Esophagus squamous epithelium (tissue), 5 donors: Measurements from ENCODE around the gene PRDX1. TPM values are rescaled to one million over a fixed set of nuclear protein-coding genes. Genes with fewer than 3 reads are reported as not detected.

Experiments
- DNase-seq: peaks from one replicate; lab custom pipeline; 2025; lab: John Stamatoyannopoulos, UW
- H3K27ac ChIP-seq, 4 donors: fragments of 200-600 bp; sonication (generic); one replicate each; pipeline ENCODE4 v1.5.1; 2016 to 2019; ENCODE audit warnings: mild to moderate bottlenecking in 1 of 4
- H3K27me3 ChIP-seq, 4 donors: fragments of 200-600 bp; sonication (generic); 1 replicate in 3 of 4; 2 replicates in 1 of 4; pipeline versions ENCODE4 v1.5.1 to v1.6.0; 2017 to 2021; ENCODE audit warnings: antibody characterized with exemption in 1 of 4
- H3K36me3 ChIP-seq, 3 donors: fragments of 200-600 bp; sonication (generic); one replicate each; pipeline ENCODE4 v1.5.1; 2016 to 2019
- H3K4me1 ChIP-seq, 3 donors: fragments of 200-600 bp; sonication (generic); one replicate each; pipeline ENCODE4 v1.5.1; 2017 to 2019
- H3K4me3 ChIP-seq, 4 donors: fragments of 200-600 bp; sonication (generic); 1 replicate in 3 of 4; 2 replicates in 1 of 4; pipeline ENCODE4 v1.5.1; 2016 to 2019; ENCODE audit warnings: mild to moderate bottlenecking in 2 of 4, moderate library complexity in 1 of 4
- H3K9me3 ChIP-seq, 3 donors: fragments of 200-600 bp; sonication (generic); one replicate each; pipeline ENCODE4 v1.5.1; 2016 to 2019
- CTCF ChIP-seq, 6 experiments: fragments of 450-650 bp in 4 of 6; fragments of 200-600 bp in 2 of 6; sonication (generic) in 2 of 6; IDR thresholded peaks; one replicate each; pipeline ENCODE4 v1.5.1; 2016 to 2019; ENCODE audit warnings: antibody characterized with exemption in 6 of 6, mild to moderate bottlenecking in 4 of 6, moderate library complexity in 4 of 6
- POLR2A ChIP-seq, 4 donors: fragments of 450-650 bp; IDR thresholded peaks; one replicate each; pipeline ENCODE4 v1.6.1; 2017; ENCODE audit warnings: antibody characterized with exemption in 4 of 4, mild to moderate bottlenecking in 4 of 4, moderate library complexity in 3 of 4
- WGBS, 2 donors: methylation state at CpG; one replicate each; pipeline ENCODE4 v1.1.5; 2018; 5-methylcytosine and 5-hydroxymethylcytosine counted together
- intact Hi-C: fragments of 100-400 bp; cut with DNase I; formaldehyde crosslinking; loops from one replicate; pipeline ENCODE4 v1.15.0; 2022
- total RNA-seq, 4 donors: library from RNA; depleted of rRNA; stranded (reverse); fragments of >200 nt; gene quantifications; one replicate each; pipeline ENCODE4 v1.1.0, GENCODE V29; 2016
- donor health status: DM: yes; HTN: yes; CAD: no.

Gene PRDX1
- total RNA-seq, 4 donors from 2014 or later: 531 to 1,461 (median 1,071) TPM

DNA sequence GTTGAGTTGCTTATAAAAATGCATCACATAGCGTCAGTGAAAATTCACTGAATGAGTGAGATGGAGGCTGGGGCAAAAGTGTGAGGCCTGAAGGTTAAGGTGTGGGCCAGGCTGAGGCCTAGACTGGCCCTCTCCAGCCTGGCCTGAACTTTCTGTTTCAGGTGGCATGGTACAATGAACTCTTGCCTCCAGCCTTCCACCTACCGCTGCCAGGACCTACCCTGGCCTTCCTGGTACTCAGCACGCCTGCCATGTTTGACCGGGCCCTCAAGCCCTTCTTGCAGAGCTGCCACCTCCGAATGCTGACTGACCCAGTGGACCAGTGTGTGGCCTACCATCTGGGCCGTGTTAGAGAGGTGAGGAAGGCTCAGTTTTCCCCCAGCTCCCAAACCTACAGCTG, 14.5 kb downstream of the PRDX1 start:
- no peak overlapping the region for H3K27ac ChIP-seq
- intact Hi-C loops: loop anchor here (5.0 kb wide), 1 partner anchor 60 kb away; no protein-coding TSS in a partner anchor
- DNase-seq: no peak
- no peak for TF ChIP-seq CTCF (IDR thresholded peaks at IDR 0.05)
- TF ChIP-seq POLR2A (IDR thresholded peaks at IDR 0.05): no peak
- 94 to 98% methylated on average over 5 of the region's 6 CpGs for WGBS, 2 donors
- H3K4me3 ChIP-seq: no peak overlapping the region
- peaks cover 26 to 44% (median 30%) of the 10 kb centered on the region in 3 donors for H3K36me3 ChIP-seq
- no peaks in the 10 kb centered on the region for H3K27me3 ChIP-seq
- no peaks in the 10 kb centered on the region for H3K9me3 ChIP-seq
- H3K4me1 ChIP-seq: peaks cover 0 to 12% (median 0%) of the 10 kb centered on the region in 3 donors

DNA sequence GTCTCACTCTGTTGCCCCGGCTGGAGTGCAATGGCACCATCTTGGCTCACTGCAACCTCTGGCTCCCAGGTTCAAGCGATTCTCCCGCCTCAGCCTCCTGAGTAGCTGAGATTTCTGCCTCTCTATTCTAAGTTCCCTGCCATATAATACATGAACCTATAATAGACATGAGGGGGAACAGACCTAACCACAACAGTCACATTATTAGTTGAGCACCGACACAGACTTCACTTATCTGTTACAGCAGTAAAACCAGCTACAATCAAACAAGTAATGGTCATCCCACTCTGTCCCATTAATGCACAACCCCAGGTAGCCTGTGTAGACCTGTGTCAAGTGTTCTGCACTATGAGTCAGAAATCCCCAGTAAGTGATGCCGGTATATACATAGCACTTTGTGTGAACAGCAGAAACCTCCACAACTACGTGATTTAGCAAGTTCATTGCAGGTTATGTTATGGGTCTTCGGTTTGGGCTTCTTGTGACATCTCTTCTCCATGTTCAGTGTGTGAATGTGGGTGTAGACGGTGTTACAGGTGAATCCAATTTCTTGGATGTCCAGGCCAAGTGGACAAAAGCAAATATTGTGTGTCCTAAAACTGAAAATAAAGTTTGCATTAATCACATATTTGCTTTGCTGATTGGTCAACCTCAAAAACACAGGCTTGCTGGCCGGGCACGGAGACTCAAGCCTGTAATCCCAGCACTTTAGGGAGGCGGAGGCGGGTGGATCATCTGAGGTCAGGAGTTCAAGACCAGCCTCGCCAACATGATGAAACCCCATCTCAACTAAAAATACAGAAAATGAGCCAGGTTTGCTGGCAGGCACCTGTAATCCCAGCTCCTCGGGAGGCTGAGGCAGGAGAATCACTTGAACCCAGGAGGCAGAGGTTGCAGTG, 18.0 kb downstream of the PRDX1 start:
- Histone ChIP-seq H3K9me3 (no peaks in the 10 kb centered on the region), H3K36me3 (peaks cover 0 to 9% (median under 1%) of the 10 kb centered on the region in 3 donors), H3K4me1 (peaks cover 5 to 36% (median 12%) of the 10 kb centered on the region in 3 donors), H3K27me3 (no peaks in the 10 kb centered on the region), H3K4me3 (no peak overlapping the region), H3K27ac (no peak overlapping the region)
- intact Hi-C loops: no loop called here
- WGBS, 2 donors: 78 to 86% methylated on average over 12 to 14 of the region's 14 CpGs
- DNase-seq: no peak
- TF ChIP-seq CTCF (IDR thresholded peaks at IDR 0.05) (no peak), POLR2A (IDR thresholded peaks at IDR 0.05) (no peak)

DNA sequence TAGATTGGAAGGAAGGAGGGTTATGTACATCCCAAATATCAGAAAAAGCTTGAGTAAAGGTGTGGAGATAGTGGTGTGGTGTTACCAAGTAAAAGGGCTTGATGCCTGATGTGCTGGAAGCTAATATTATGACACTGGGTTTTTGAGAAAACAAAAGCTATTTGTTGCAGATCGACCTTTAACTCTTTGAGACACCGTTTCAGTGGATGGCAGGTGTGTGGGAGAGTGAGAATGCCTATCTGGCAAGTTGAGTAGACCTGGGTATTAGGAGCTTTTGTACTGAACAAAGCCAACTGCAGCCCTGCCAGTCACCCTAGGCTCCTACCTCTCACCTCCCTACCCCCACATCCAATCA, 20.2 kb downstream of the PRDX1 start:
- no peak for DNase-seq
- H3K4me3 ChIP-seq: no peak overlapping the region
- H3K27ac ChIP-seq: no peak overlapping the region
- 40 to 61% methylated on average over 2 of the region's 2 CpGs for WGBS, 2 donors
- intact Hi-C loops: no loop called here
- no peaks in the 10 kb centered on the region for H3K27me3 ChIP-seq
- H3K4me1 ChIP-seq: peaks cover 5 to 39% (median 19%) of the 10 kb centered on the region in 3 donors
- TF ChIP-seq CTCF (IDR thresholded peaks at IDR 0.05) (no peak), POLR2A (IDR thresholded peaks at IDR 0.05) (no peak)
- H3K36me3 ChIP-seq: no peaks in the 10 kb centered on the region
- H3K9me3 ChIP-seq: no peaks in the 10 kb centered on the region

- intact Hi-C loops: no loop called here
- Histone ChIP-seq H3K27ac (peak overlapping the region; percentile 61 to 82 (median 74)), H3K36me3 (no peaks in the 10 kb centered on the region), H3K27me3 (no peaks in the 10 kb centered on the region), H3K9me3 (no peaks in the 10 kb centered on the region), H3K4me3 (peak overlapping the region; percentile 51 to 77 (median 63)), H3K4me1 (peaks cover 5 to 48% (median 26%) of the 10 kb centered on the region in 3 donors)
- 0 to 20% methylated on average over 2 to 7 of the region's 7 CpGs for WGBS, 2 donors
- DNase-seq: no peak
- TF ChIP-seq POLR2A (IDR thresholded peaks at IDR 0.05) (no peak), CTCF (IDR thresholded peaks at IDR 0.05) (no peak)
Observed at GRCh38 chr1:45499415-45499769, 22.3 kb downstream of the PRDX1 start.

DNA sequence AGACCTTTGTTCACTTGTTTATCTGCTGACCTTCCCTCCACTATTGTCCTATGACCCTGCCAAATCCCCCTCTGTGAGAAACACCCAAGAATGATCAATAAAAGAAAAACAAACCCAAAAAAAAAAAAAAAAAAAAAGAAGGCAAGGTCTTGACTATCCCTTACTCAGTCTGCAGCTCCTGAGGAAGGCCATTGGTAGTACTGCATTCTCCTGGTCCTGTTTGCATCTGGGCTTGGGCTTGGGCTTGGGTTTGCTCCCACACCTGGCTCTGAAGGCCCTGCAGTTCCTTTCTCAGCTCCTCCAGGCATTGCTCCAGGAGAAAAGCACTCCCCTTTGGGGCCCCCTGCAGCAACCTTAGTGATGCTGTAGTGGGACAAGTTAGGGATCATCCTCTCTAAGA, 23.4 kb downstream of the PRDX1 start:
- TF ChIP-seq CTCF (IDR thresholded peaks at IDR 0.05) (no peak), POLR2A (IDR thresholded peaks at IDR 0.05) (no peak)
- Histone ChIP-seq H3K4me3 (no peak overlapping the region), H3K27ac (no peak overlapping the region), H3K9me3 (no peaks in the 10 kb centered on the region), H3K4me1 (peaks cover 5 to 50% (median 26%) of the 10 kb centered on the region in 3 donors), H3K36me3 (no peaks in the 10 kb centered on the region), H3K27me3 (no peaks in the 10 kb centered on the region)
- no peak for DNase-seq
- intact Hi-C loops: no loop called here
